HG03025 (cell line): ENCODE results near the gene NANOS3.
"Not testable (repeated sequence)": the region's sequence is repeated elsewhere in the genome, so short reads cannot be mapped to it uniquely, and the experiment has no call there.

Experiments used
- ATAC-seq: cut with Tn5 transposase; IDR thresholded peaks from one replicate; pipeline ENCODE4 v1.9.1; 2021; ENCODE audit warnings: mild to moderate bottlenecking, moderate library complexity; ENCODE audit not compliant: unreplicated experiment, low FRiP score

The NANOS3 gene

DNA sequence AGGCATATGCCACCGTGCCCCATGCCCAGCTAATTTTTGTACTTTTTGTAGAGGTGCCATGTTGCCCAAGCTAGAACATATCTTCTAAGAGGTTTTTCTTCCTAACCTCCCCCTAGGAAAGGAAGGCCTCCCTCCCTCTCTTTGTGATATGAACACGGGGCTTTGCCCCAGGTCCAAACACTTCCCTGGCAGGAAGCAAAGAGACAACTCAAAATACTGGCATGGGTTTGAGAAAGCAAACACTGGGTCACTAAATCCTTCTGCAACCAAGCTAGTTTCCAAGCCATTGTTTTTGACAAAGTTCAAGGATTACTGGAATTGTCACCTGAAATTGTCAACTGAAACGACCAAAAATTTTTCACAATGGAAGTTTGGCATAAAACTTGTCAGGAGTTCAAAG is 37.8 kb downstream of the NANOS3 start:
- no peak for ATAC-seq

DNA sequence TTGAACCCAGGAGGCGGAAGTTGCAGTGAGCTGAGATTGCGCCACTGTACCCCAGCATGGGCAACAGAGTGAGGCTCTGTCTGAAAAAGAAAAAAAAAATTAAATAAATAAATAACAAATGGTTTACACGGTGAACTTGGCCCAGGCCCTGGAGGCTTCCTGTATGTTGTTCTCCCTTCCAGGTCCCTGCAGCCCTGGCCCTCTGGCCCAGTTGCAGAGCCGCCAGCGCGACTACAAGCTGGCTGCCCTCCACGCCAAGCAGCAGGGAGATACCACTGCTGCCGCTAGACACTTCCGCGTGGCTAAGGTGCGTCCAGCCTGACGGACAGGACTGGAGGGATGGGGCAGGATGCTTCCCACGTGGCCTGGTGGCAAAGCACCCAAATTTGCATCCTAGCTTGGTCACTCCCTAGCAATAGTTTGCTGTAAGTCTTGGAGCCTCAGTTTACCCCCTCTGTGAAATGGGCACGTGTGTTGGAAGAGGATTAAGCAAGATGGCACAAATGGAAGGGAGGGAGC is 41.0 kb downstream of the NANOS3 start:
- no peak for ATAC-seq

- no peak for ATAC-seq
These were observed 41.9 kb downstream of the NANOS3 start for GRCh38 chr19:13918726-13919411.

GRCh38 chr19:13920524-13920923 is 43.6 kb downstream of the NANOS3 start:
- ATAC-seq = no peak

- no peak for ATAC-seq
These were observed 44.2 kb downstream of the NANOS3 start for GRCh38 chr19:13920940-13921747.

DNA sequence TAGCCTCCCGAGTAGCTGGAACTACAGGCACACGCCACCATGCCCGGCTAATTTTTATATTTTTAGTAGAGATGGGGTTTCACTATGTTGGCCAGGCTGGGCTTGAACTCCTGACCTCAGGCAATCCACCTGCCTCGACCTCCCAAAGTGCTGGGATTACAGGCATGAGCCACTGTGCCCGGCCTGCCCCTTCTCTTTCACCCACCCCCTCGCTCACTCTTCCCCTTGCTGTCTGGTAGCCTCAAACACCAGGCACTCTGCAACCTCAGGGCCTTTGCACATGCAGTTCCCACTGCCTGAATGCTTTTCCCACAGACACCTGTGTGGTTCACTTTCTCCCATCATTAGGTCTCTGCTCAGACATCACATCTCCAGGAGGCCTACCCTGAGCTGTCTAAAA is 45.2 kb downstream of the NANOS3 start:
- ATAC-seq = not testable (repeated sequence)

DNA sequence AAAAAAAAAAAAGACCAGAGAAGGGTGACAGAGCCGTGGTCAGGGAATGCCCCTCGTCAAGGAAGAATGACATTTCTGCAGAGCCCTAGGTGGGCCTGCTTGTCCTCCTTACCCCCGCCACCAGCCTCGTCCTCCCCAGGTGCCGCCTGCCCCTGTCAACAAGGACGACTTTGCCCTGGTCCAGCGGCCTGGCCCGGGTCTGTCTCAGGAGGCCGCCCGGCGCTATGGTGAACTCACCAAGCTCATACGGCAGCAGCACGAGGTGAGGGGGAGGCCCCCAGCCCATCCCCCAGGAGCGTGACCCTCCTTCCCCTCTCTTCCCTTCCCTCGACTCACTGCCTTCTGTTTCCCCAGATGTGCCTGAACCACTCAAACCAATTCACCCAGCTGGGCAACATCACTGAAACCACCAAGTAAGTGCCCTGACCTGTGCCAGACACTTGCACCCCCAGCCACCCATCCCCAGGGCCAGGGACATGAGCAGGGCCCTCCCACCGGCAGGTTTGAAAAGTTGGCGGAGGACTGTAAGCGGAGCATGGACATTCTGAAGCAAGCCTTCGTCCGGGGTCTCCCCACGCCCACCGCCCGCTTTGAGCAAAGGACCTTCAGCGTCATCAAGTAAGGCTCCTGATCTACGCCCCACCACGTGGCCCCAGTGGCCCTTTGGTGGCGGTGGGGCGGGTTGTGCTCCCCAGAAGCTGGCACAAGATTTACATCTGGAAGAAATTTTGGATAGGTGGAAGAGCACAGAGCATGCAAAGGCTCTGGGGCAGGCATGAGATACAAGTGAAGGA is 46.5 kb downstream of the NANOS3 start:
- no peak for ATAC-seq

GRCh38 chr19:13926010-13926409 is 49.1 kb downstream of the NANOS3 start:
- ATAC-seq = no peak

DNA sequence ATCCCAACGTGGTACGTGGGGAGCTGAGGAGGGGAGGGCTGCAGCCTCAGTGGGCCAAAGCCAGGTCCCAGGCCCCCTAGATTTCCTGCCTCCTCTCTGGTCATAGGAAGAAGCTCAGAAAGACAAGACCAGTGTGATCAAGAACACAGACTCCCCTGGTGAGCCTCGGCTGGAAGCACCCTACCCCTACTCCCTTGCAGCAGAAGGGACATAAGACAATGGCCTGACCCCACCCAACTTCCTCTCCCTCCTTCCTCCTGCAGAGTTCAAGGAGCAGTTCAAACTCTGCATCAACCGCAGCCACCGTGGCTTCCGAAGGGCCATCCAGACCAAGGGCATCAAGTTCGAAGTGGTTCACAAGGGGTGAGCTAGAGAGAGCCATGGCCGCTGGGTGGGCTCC is 49.8 kb downstream of the NANOS3 start:
- ATAC-seq = no peak

GRCh38 chr19:13929340-13929739 is 52.4 kb downstream of the NANOS3 start:
- no peak for ATAC-seq

DNA sequence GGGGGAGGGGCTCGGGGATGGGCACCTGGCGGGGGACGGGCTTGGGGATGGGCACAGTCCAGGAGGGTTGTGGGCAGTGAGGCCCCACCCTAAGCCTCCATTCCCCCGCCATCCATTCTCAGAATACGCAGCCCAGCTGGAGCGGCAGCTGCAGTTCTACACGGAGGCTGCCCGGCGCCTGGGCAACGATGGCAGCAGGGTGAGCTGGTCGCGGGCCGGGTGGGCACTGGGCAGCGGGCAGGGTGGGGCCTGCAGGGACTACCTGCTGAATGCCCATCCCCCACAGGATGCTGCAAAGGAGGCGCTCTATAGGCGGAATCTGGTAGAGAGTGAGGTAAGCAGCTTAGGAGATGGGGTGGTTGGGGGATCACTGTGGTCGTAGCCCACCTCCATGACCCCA is 53.0 kb downstream of the NANOS3 start:
- ATAC-seq = no peak
